Upper lobe of left lung (tissue), 6 donors: ENCODE measurements around the gene FBRSL1. TPM values are rescaled to one million over a fixed set of nuclear protein-coding genes. Genes with fewer than 3 reads are reported as not detected.

Source experiments
- ATAC-seq, 2 donors: fragments of 200-7000 bp; cut with Tn5 transposase; one replicate each; pipeline ENCODE4 v1.9.1; 2022; ENCODE audit warnings: mild to moderate bottlenecking in 2 of 2, moderate library complexity in 2 of 2; ENCODE audit not compliant: low FRiP score in 2 of 2
- DNase-seq, 2 donors: peaks; one replicate each; pipeline ENCODE4 v3.0.0-alpha.2; 2019 to 2020
- H3K27ac ChIP-seq, 4 donors: fragments of 200-600 bp; sonication (generic); one replicate each; pipeline ENCODE4 v1.5.1; 2016 to 2019
- H3K27me3 ChIP-seq, 4 donors: fragments of 200-600 bp; sonication (generic); one replicate each; pipeline ENCODE4 v1.5.1; 2017 to 2019
- H3K36me3 ChIP-seq, 4 donors: fragments of 200-600 bp; sonication (generic); one replicate each; pipeline ENCODE4 v1.5.1; 2016 to 2019
- H3K4me1 ChIP-seq, 4 donors: fragments of 200-600 bp; sonication (generic); one replicate each; pipeline ENCODE4 v1.5.1; 2018 to 2019
- H3K4me3 ChIP-seq, 4 donors: fragments of 200-600 bp; sonication (generic); one replicate each; pipeline ENCODE4 v1.5.1; 2017 to 2019; ENCODE audit warnings: mild to moderate bottlenecking in 2 of 4, moderate library complexity in 1 of 4
- H3K9me3 ChIP-seq, 4 donors: fragments of 200-600 bp; sonication (generic); one replicate each; pipeline ENCODE4 v1.5.1; 2018 to 2019
- EP300 ChIP-seq, 4 donors: sonication (generic); formaldehyde crosslinking; IDR thresholded peaks; one replicate each; pipeline ENCODE4 v1.5.1; 2017; ENCODE audit warnings: antibody characterized with exemption in 4 of 4, control low read depth in 2 of 4
- POLR2A ChIP-seq, 4 donors: fragments of 450-650 bp; IDR thresholded peaks; one replicate each; pipeline ENCODE4 v1.5.1; 2016 to 2017; ENCODE audit warnings: antibody characterized with exemption in 4 of 4, mild to moderate bottlenecking in 2 of 4
- POLR2AphosphoS5 ChIP-seq, 2 donors: sonication (generic); formaldehyde crosslinking; IDR thresholded peaks; one replicate each; pipeline ENCODE4 v1.5.1; 2017; ENCODE audit warnings: antibody characterized with exemption in 2 of 2
- WGBS, 2 donors: methylation state at CpG; one replicate each; pipeline ENCODE4 v1.1.5; 2017 to 2018; 5-methylcytosine and 5-hydroxymethylcytosine counted together
- total RNA-seq, 6 donors: library from RNA; depleted of rRNA in 4 of 6; stranded (reverse); fragments of >200 nt in 4 of 6; gene quantifications; one replicate each; pipeline versions ENCODE4 v1.1.0 to v1.2.1, GENCODE V29; 2016 to 2021
- TF ChIP-seq, protein P1 (sequence below), 6 experiments: fragments of 450-650 bp in 4 of 6; fragments of 200-600 bp in 2 of 6; sonication (generic) in 2 of 6; IDR thresholded peaks; one replicate each; pipeline ENCODE4 v1.5.1; 2016 to 2019; ENCODE audit warnings: antibody characterized with exemption in 6 of 6
- donor health status: DM: no; HTN: no; CAD: no; lungs with moderate emphysema.
- donor health status: DM: no; HTN: yes; CAD: no; lungs with severe emphysema.

FBRSL1 gene
- total RNA-seq, 6 donors from 2014 or later: 16.0 to 53.0 (median 44.1) TPM

DNA sequence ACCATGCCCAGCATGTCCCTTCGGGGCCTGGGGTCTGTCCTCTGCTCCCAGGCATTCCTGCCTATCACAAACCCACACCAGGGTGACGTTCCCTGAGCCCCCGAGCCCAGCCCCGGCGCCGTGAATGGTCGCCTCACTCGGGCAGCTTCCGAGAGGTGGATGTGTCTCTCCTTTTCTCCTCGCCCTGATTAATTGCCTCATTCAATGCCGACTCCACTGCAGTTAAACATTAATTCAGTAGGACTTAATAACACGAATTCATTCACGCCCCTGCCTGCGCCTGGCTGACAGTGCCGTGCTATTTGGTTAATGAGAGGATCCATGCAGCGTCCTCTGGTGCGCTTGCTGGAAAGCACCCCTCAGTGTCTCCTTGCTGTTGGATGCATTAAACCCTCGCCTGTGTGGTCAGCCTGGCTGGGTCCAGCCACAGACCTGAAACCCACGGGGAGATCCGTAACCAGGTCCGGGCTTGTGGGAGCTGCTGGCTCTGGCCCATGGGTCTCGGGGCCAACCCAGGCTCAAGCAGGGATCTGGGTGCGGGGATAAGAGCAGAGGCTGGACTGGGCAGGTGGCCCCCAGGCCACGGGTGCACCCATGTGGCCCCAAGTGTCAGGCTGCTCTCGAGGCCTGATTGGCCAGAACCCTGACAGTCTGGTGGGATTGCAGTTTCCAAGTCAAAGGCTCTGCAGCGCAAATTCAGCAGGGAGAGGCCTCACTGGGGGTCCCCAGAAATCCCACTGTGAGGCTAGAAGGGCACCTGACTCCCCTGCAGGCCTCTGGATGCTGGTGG is 55.4 kb downstream of the FBRSL1 start:
- no peak for ATAC-seq
- TF ChIP-seq, protein P1, sequence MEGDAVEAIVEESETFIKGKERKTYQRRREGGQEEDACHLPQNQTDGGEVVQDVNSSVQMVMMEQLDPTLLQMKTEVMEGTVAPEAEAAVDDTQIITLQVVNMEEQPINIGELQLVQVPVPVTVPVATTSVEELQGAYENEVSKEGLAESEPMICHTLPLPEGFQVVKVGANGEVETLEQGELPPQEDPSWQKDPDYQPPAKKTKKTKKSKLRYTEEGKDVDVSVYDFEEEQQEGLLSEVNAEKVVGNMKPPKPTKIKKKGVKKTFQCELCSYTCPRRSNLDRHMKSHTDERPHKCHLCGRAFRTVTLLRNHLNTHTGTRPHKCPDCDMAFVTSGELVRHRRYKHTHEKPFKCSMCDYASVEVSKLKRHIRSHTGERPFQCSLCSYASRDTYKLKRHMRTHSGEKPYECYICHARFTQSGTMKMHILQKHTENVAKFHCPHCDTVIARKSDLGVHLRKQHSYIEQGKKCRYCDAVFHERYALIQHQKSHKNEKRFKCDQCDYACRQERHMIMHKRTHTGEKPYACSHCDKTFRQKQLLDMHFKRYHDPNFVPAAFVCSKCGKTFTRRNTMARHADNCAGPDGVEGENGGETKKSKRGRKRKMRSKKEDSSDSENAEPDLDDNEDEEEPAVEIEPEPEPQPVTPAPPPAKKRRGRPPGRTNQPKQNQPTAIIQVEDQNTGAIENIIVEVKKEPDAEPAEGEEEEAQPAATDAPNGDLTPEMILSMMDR (IDR thresholded peaks at IDR 0.05): no peak
- TF ChIP-seq POLR2AphosphoS5 (IDR thresholded peaks at IDR 0.05): no peak
- no peak for TF ChIP-seq EP300 (IDR thresholded peaks at IDR 0.05)
- no peak for TF ChIP-seq POLR2A (IDR thresholded peaks at IDR 0.05)
- peaks cover 0 to 8% (median 0%) of the 10 kb centered on the region in 4 donors for H3K4me1 ChIP-seq
- WGBS, 2 donors: 89 to 94% methylated on average over 25 to 26 of the region's 26 CpGs
- no peak overlapping the region for H3K27ac ChIP-seq
- H3K27me3 ChIP-seq: no peaks in the 10 kb centered on the region
- DNase-seq: no peak
- peaks cover 0 to 24% (median 11%) of the 10 kb centered on the region in 4 donors for H3K36me3 ChIP-seq
- H3K4me3 ChIP-seq: no peak overlapping the region
- H3K9me3 ChIP-seq: no peaks in the 10 kb centered on the region

DNA sequence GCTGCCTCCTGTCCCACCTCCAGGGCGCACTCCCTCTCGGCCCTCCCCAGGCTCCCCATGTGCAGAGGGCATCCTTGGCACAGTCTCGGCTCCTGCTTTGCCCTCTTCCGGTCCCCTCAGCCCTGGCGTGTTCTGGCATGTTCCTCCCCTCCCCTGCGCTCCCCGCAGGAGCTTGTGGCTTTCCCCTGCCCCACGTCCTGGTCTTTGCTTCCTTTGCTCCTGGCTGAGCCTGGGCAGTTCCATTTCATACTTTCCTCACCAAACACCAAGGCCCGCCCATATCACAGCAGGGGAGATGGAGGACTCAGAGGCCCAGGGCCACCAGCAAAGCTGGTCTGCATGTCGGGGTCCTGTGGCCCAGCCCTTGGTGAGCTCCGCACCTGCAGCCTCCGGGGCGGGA is 56.0 kb downstream of the FBRSL1 start:
- Histone ChIP-seq H3K36me3 (peaks cover 0 to 28% (median 11%) of the 10 kb centered on the region in 4 donors), H3K27me3 (no peaks in the 10 kb centered on the region), H3K4me1 (peaks cover 0 to 8% (median 0%) of the 10 kb centered on the region in 4 donors), H3K27ac (no peak overlapping the region), H3K4me3 (no peak overlapping the region), H3K9me3 (no peaks in the 10 kb centered on the region)
- DNase-seq (no peak), ATAC-seq (no peak)
- TF ChIP-seq, protein P1 (IDR thresholded peaks at IDR 0.05): no peak
- TF ChIP-seq POLR2A (IDR thresholded peaks at IDR 0.05) (no peak), EP300 (IDR thresholded peaks at IDR 0.05) (no peak), POLR2AphosphoS5 (IDR thresholded peaks at IDR 0.05) (no peak)
- 89 to 91% methylated on average over 11 to 13 of the region's 13 CpGs for WGBS, 2 donors

DNA sequence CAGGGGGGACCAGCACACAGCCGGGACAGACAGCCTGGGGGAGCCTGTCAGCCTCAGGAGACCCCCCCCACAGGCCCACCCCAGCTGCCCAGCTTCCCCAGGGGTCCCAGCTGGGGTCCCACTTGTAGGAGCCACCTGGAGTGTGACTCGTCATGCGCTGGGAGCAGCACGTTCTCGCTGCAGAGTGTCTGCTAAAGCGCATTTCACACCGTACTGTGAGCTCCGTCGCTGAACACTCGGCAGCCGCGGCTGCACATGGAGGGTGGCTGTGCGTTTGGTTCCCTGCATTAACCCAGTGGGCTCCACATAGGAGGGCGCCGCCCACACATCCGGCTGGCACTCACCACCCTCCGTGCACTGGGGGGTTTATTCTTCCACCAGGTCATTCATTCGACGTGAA is 56.7 kb downstream of the FBRSL1 start:
- peaks cover 0 to 32% (median 14%) of the 10 kb centered on the region in 4 donors for H3K36me3 ChIP-seq
- no peaks in the 10 kb centered on the region for H3K27me3 ChIP-seq
- no peak overlapping the region for H3K4me3 ChIP-seq
- H3K9me3 ChIP-seq: no peaks in the 10 kb centered on the region
- TF ChIP-seq, protein P1 (IDR thresholded peaks at IDR 0.05): no peak
- TF ChIP-seq POLR2AphosphoS5 (IDR thresholded peaks at IDR 0.05) (no peak), EP300 (IDR thresholded peaks at IDR 0.05) (no peak), POLR2A (IDR thresholded peaks at IDR 0.05) (no peak)
- H3K27ac ChIP-seq: no peak overlapping the region
- no peak for DNase-seq
- no peak for ATAC-seq
- H3K4me1 ChIP-seq: peaks cover 0 to 8% (median 0%) of the 10 kb centered on the region in 4 donors
- 87 to 93% methylated on average over 7 to 19 of the region's 19 CpGs for WGBS, 2 donors

DNA sequence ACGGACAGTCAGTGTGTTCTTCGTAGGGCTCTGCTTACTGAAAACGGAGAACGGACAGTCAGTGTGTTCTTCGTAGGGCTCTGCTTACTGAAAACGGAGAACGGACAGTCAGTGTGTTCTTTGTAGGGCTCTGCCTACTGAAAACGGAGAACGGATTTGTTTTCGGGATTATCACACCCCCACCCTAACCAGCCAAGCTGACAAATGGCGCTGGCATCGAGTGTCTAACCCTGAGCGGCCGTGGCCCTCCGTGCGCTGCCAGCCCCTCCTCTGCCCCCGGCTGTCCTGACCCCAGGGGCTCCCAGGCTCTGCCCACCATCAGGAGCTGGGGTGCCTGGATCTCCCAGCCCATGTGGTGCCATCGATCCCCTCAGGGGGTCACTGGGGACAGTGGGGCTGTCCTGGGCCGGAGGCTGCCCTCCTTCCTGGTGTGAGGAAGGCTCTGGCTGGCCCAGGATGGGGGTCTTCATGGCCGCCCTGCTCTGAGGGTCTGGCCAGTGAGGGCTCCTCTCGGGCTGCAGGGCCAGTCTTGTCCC is 57.3 kb downstream of the FBRSL1 start:
- H3K27me3 ChIP-seq: no peaks in the 10 kb centered on the region
- H3K36me3 ChIP-seq: peaks cover 0 to 38% (median 17%) of the 10 kb centered on the region in 4 donors
- no peak overlapping the region for H3K27ac ChIP-seq
- ATAC-seq: no peak
- peaks cover 0 to 8% (median 0%) of the 10 kb centered on the region in 4 donors for H3K4me1 ChIP-seq
- no peak overlapping the region for H3K4me3 ChIP-seq
- DNase-seq: no peak
- whole genome bisulfite sequencing, 2 donors: 93 to 95% methylated on average over 17 to 19 of the region's 21 CpGs
- no peak for TF ChIP-seq EP300 (IDR thresholded peaks at IDR 0.05)
- no peak for TF ChIP-seq POLR2A (IDR thresholded peaks at IDR 0.05)
- no peak for TF ChIP-seq POLR2AphosphoS5 (IDR thresholded peaks at IDR 0.05)
- TF ChIP-seq, protein P1 (IDR thresholded peaks at IDR 0.05): no peak
- no peaks in the 10 kb centered on the region for H3K9me3 ChIP-seq
